ENCODE results near the gene INPP4B.
A peak's percentile ranks its signal among the peaks of the same experiment; 100 is the strongest.

INPP4B gene

GRCh38 chr4:142130666-142131065 is 715.4 kb downstream of the INPP4B start:
- DNase-seq (ENCODE audit: low spot score) = no peak

GRCh38 chr4:142129931-142130330 is 716.2 kb downstream of the INPP4B start:
- peak; percentile 47 for DNase-seq (ENCODE audit: low spot score)

GRCh38 chr4:142129473-142129872 is 716.6 kb downstream of the INPP4B start:
- no peak for DNase-seq (ENCODE audit: low spot score)

- no peak for DNase-seq (ENCODE audit: low spot score)
Observed at GRCh38 chr4:142128529-142128928, 717.6 kb downstream of the INPP4B start.

- DNase-seq (ENCODE audit: low spot score) = peak; percentile 74
Observed at GRCh38 chr4:142126890-142127497, 719.1 kb downstream of the INPP4B start.

GRCh38 chr4:142124874-142125273 is 721.2 kb downstream of the INPP4B start:
- no peak for DNase-seq (ENCODE audit: low spot score)

GRCh38 chr4:142121448-142122350 is 724.4 kb downstream of the INPP4B start:
- no peak for DNase-seq (ENCODE audit: low spot score)

GRCh38 chr4:142120921-142121320 is 725.2 kb downstream of the INPP4B start:
- DNase-seq (ENCODE audit: low spot score) = no peak

GRCh38 chr4:142112451-142112850 is 733.6 kb downstream of the INPP4B start:
- DNase-seq (ENCODE audit: low spot score) = no peak

GRCh38 chr4:142110136-142110535 is 736.0 kb downstream of the INPP4B start:
- no peak for DNase-seq (ENCODE audit: low spot score)

GRCh38 chr4:142104041-142104440 is 742.1 kb downstream of the INPP4B start:
- no peak for DNase-seq (ENCODE audit: low spot score)

- no peak for DNase-seq (ENCODE audit: low spot score)
Observed at GRCh38 chr4:142101401-142101800, 744.7 kb downstream of the INPP4B start.

GRCh38 chr4:142100941-142101340 is 745.2 kb downstream of the INPP4B start:
- DNase-seq (ENCODE audit: low spot score) = no peak

GRCh38 chr4:142098900-142099545 is 747.1 kb downstream of the INPP4B start:
- peak; percentile 41 for DNase-seq (ENCODE audit: low spot score)

GRCh38 chr4:142098380-142098779 is 747.7 kb downstream of the INPP4B start:
- DNase-seq (ENCODE audit: low spot score) = no peak

- DNase-seq (ENCODE audit: low spot score) = no peak
Observed at GRCh38 chr4:142097015-142097414, 749.1 kb downstream of the INPP4B start.

GRCh38 chr4:142095886-142096605 is 750.1 kb downstream of the INPP4B start:
- DNase-seq (ENCODE audit: low spot score) = peak; percentile 93

GRCh38 chr4:142092941-142093340 is 753.2 kb downstream of the INPP4B start:
- no peak for DNase-seq (ENCODE audit: low spot score)

GRCh38 chr4:142091691-142092182 is 754.4 kb downstream of the INPP4B start:
- peak; percentile 99 for DNase-seq (ENCODE audit: low spot score)

GRCh38 chr4:142091085-142091513 is 755.0 kb downstream of the INPP4B start:
- DNase-seq (ENCODE audit: low spot score) = peak; percentile 91

GRCh38 chr4:142088906-142089305 is 757.2 kb downstream of the INPP4B start:
- DNase-seq (ENCODE audit: low spot score) = no peak
